GM12878 (cell line): ENCODE results near the gene FAM222B. TPM values are rescaled to one million over a fixed set of nuclear protein-coding genes. Genes with fewer than 3 reads are reported as not detected.

ENCODE experiments used
- ATAC-seq: fragments of 200-7000 bp; cut with Tn5 transposase; 3 replicates; pipeline ENCODE4 v1.9.1; 2020; ENCODE audit warnings: mild to moderate bottlenecking, moderate library complexity
- BruUV-seq: library from RNA; stranded (reverse); fragments of 400-500 nt; replicated peaks from 2 replicates; lab custom pipeline; 2021; lab: Mats Ljungman, UMichigan
- CTCF ChIA-PET: fragments of 300-600 bp; sonication (Branson Sonifier 250); formaldehyde crosslinking; extraction: SDS; loops from one replicate; lab custom pipeline; 2021; ENCODE audit warnings: inconsistent platforms; lab: Yijun Ruan, JAX
- POLR2A ChIA-PET: fragments of 350-600 bp; formaldehyde crosslinking; extraction: SDS; loops from one replicate; lab custom pipeline; 2021; ENCODE audit warnings: inconsistent platforms; lab: Charles Lee
- RAD21 ChIA-PET: fragments of 300-600 bp; sonication (Branson Sonifier 250); formaldehyde crosslinking; loops from one replicate; lab custom pipeline; 2023; ENCODE audit warnings: antibody characterized with exemption; ENCODE audit not compliant: unreplicated experiment; lab: Charles Lee
- SMC1A ChIA-PET: fragments of 300-600 bp; sonication (Branson Sonifier 250); formaldehyde crosslinking; loops from one replicate; lab custom pipeline; 2023; ENCODE audit not compliant: unreplicated experiment, uncharacterized antibody; lab: Charles Lee
- DNase-seq: peaks from one replicate; pipeline ENCODE4 v3.0.0-alpha.2; 2011; ENCODE audit warnings: low read depth, low spot score
- FAIRE-seq: peaks from 3 replicates; lab custom pipeline; 2011; peaks lifted over from hg19 to GRCh38; lab: Jason Lieb, UNC
- H2AFZ ChIP-seq: 2 replicates; pipeline ENCODE4 v1.6.0; 2011; ENCODE audit warnings: low read depth, low read length, control low read depth; ENCODE audit not compliant: control insufficient read depth
- H3K27ac ChIP-seq: 2 replicates; pipeline ENCODE4 v1.5.1; 2011; ENCODE audit warnings: control low read depth; ENCODE audit not compliant: control insufficient read depth, insufficient read depth
- H3K27me3 ChIP-seq, 2 experiments: replicated peaks in 1 of 2; 2 replicates each; pipeline versions ENCODE4 v1.6.0 to v1.6.1; 2011; ENCODE audit warnings: low read length in 1 of 2; ENCODE audit not compliant: control insufficient read depth in 2 of 2, insufficient read depth in 2 of 2
- H3K36me3 ChIP-seq, 2 experiments: 2 replicates each; pipeline ENCODE4 v1.5.1; 2011; ENCODE audit warnings: low read length in 1 of 2; ENCODE audit not compliant: control insufficient read depth in 2 of 2, insufficient read depth in 2 of 2
- H3K4me1 ChIP-seq: 2 replicates; pipeline ENCODE4 v1.6.1; 2011; ENCODE audit warnings: mild to moderate bottlenecking, low read length, moderate library complexity, mixed read lengths; ENCODE audit not compliant: control insufficient read depth, insufficient read depth
- H3K4me2 ChIP-seq: 2 replicates; pipeline ENCODE4 v1.6.0; 2011; ENCODE audit warnings: control low read depth; ENCODE audit not compliant: control insufficient read depth, insufficient read depth
- H3K4me3 ChIP-seq: fragments of 200-600 bp; sonication (generic); 2 replicates; pipeline ENCODE4 v1.5.1; 2016
- H3K79me2 ChIP-seq: 2 replicates; pipeline ENCODE4 v1.6.0; 2011; ENCODE audit warnings: low read length; ENCODE audit not compliant: control insufficient read depth, insufficient read depth
- H3K9ac ChIP-seq: 2 replicates; pipeline ENCODE4 v1.8.0; 2011; ENCODE audit warnings: low read length, control low read depth, mixed read lengths; ENCODE audit not compliant: control insufficient read depth, insufficient read depth
- H3K9me3 ChIP-seq: replicated peaks from 3 replicates; pipeline ENCODE4 v1.5.1; 2011; ENCODE audit warnings: mild to moderate bottlenecking, low read length; ENCODE audit not compliant: control insufficient read depth, insufficient read depth
- H4K20me1 ChIP-seq: 2 replicates; pipeline ENCODE4 v1.6.0; 2011; ENCODE audit not compliant: control insufficient read depth, insufficient read depth
- BMI1 ChIP-seq: fragments of 450-650 bp; IDR thresholded peaks from 2 replicates; pipeline ENCODE4 v1.6.1; 2016; ENCODE audit warnings: mild to moderate bottlenecking, moderate library complexity, borderline replicate concordance
- CBFB ChIP-seq: IDR thresholded peaks from 2 replicates; pipeline ENCODE4 v1.6.1; 2016; ENCODE audit warnings: antibody characterized with exemption, low read depth
- CHD1 ChIP-seq: IDR thresholded peaks from 2 replicates; pipeline ENCODE4 v1.6.1; 2012; ENCODE audit warnings: low read depth, low read length, improper control_type of control experiment
- EED ChIP-seq: sonication (generic); IDR thresholded peaks from 2 replicates; pipeline ENCODE4 v1.6.1; 2016; ENCODE audit warnings: antibody characterized with exemption, low read depth
- EGR1 ChIP-seq, 2 experiments: IDR thresholded peaks; 1 replicate in 1 of 2; 2 replicates in 1 of 2; pipeline ENCODE4 v1.6.1; 2011 to 2012; ENCODE audit warnings: low read depth in 2 of 2, low read length in 2 of 2, borderline replicate concordance in 1 of 2, mild to moderate bottlenecking in 1 of 2, moderate library complexity in 1 of 2
- MYC ChIP-seq: IDR thresholded peaks from 2 replicates; pipeline ENCODE4 v1.6.1; 2011; ENCODE audit warnings: mild to moderate bottlenecking, low read length, moderate library complexity, inconsistent platforms; ENCODE audit not compliant: insufficient read depth, insufficient replicate concordance, insufficient read length, severe bottlenecking
- PKNOX1 ChIP-seq: fragments of 450-650 bp; IDR thresholded peaks from 2 replicates; pipeline ENCODE4 v1.6.1; 2016; ENCODE audit warnings: mild to moderate bottlenecking
- POU2F2 ChIP-seq: IDR thresholded peaks from 3 replicates; pipeline ENCODE4 v1.6.1; 2011; ENCODE audit warnings: low read depth, mild to moderate bottlenecking, low read length, borderline replicate concordance
- RELA ChIP-seq: fragments of 450-650 bp; IDR thresholded peaks from 2 replicates; pipeline ENCODE4 v1.8.0; 2014; ENCODE audit warnings: borderline replicate concordance; ENCODE audit not compliant: partially characterized antibody
- RFX5 ChIP-seq: IDR thresholded peaks from 2 replicates; pipeline ENCODE4 v1.6.1; 2011; ENCODE audit warnings: low read depth, low read length, improper control_type of control experiment
- ZNF24 ChIP-seq: fragments of 450-650 bp; IDR thresholded peaks from 2 replicates; pipeline ENCODE4 v1.6.1; 2017; ENCODE audit warnings: antibody characterized with exemption, mild to moderate bottlenecking
- WGBS: methylation state at CpG from one replicate; pipeline ENCODE4 v1.1.6; 2016; ENCODE audit warnings: low lambda C conversion rate; ENCODE audit not compliant: insufficient replicate concordance, insufficient coverage; ENCODE audit errors: missing lambda C conversion rate; 5-methylcytosine and 5-hydroxymethylcytosine counted together
- in situ Hi-C: fragments of 300-500 bp; cut with MboI; formaldehyde crosslinking; loops from 9 replicates; pipeline ENCODE4 v1.14.3; 2018; ENCODE audit warnings: mixed read lengths
- intact Hi-C: fragments of 100-400 bp; cut with micrococcal nuclease; formaldehyde crosslinking; loops from one replicate; pipeline ENCODE4 v1.14.2; 2022; ENCODE audit not compliant: unreplicated experiment
- polyA plus RNA-seq, 11 experiments: library from polyadenylated mRNA; depleted of rRNA in 4 of 11; unstranded in 6 of 11; stranded (reverse) in 5 of 11; fragments of >200 nt; fragmentation: Nextera tagmentation in 4 of 11; fragmentation: Illumina TruSeq in 1 of 11; extraction: Ambion mirVana in 4 of 11; extraction: Trizol in 1 of 11; gene quantifications; 1 replicate in 1 of 11; 2 replicates in 10 of 11; pipeline versions ENCODE4 v1.2.1 to v1.2.3, GENCODE V29; 2011 to 2016; ENCODE audit warnings: inconsistent platforms in 2 of 11, missing spikeins in 2 of 11, low read depth in 1 of 11
- total RNA-seq, 4 experiments: library from RNA; depleted of rRNA in 3 of 4; stranded (reverse); fragments of >200 nt in 3 of 4; fragmentation: Illumina TruSeq in 1 of 4; extraction: Trizol in 1 of 4; gene quantifications; 2 replicates each; pipeline versions ENCODE4 v1.2.1 to v1.2.3, GENCODE V29; 2013 to 2021
- TF ChIP-seq, protein P1 (sequence below): fragments of 150-350 bp; IDR thresholded peaks from 2 replicates; pipeline ENCODE4 v1.6.1; 2014; ENCODE audit warnings: mild to moderate bottlenecking, low read depth, low read length
- TF ChIP-seq, protein P2 (sequence below): fragments of 450-650 bp; IDR thresholded peaks from 2 replicates; pipeline ENCODE4 v1.6.1; 2017; ENCODE audit warnings: mild to moderate bottlenecking, moderate library complexity
- TF ChIP-seq, protein P3 (sequence below): IDR thresholded peaks from 2 replicates; pipeline ENCODE4 v1.6.1; 2011; ENCODE audit warnings: low read depth, low read length, improper control_type of control experiment, borderline replicate concordance

Gene FAM222B
- total and polyA plus RNA-seq, 10 of the 15 experiments (the other 5 are each of a cell fraction or from before 2014, with no cell fraction given) = 2.8 to 18.3 (median 6.4) TPM

GRCh38 chr17:28857905-28858800 is 15.6 kb upstream of the FAM222B start:
- 72% methylated on average over 3 of the region's 3 CpGs for WGBS
- RAD21 ChIA-PET = interaction anchor here (0.6 to 1.5 kb wide), 4 partner anchors 9 to 95 kb away, joined by 3 to 4 read pairs (median 3); no protein-coding TSS in a partner anchor
- intact Hi-C loops = no loop called here
- 0 out of 2 replicates have a peak overlapping the region, but pooled peaks have one; percentile 2 for H3K4me2 ChIP-seq
- no peaks in the 10 kb centered on the region for H3K9me3 ChIP-seq
- H3K27ac ChIP-seq = no peak overlapping the region; the same call in 1 of the 2 replicates
- TSS peak; percentile 44 for BruUV-seq
- peak; percentile 12; the same call in 2 of the 3 replicates for ATAC-seq
- peaks cover 14% of the 10 kb centered on the region for H3K4me1 ChIP-seq
- H3K27me3 ChIP-seq = no peaks in the 10 kb centered on the region
- no peak for DNase-seq
- no peak for FAIRE-seq
- in situ Hi-C loops = no loop called here
- SMC1A ChIA-PET = interaction anchor here (1.7 kb wide), 1 partner anchor 94 kb away, joined by 5 read pairs; no protein-coding TSS in a partner anchor
- no peaks in the 10 kb centered on the region for H4K20me1 ChIP-seq
- POLR2A ChIA-PET = interaction anchor here (1.0 to 1.5 kb wide), 6 partner anchors 13 to 38 kb away, joined by 3 to 15 read pairs (median 4); partner anchors contain the start of gene FAM222B
- H3K9ac ChIP-seq = no peak overlapping the region
- H3K36me3 ChIP-seq = peaks cover 10 to 16% of the 10 kb centered on the region in 2 experiments; a peak in 3 of 4 replicates
- H3K4me3 ChIP-seq = no peak overlapping the region
- peaks cover 14% of the 10 kb centered on the region for H3K79me2 ChIP-seq
- CTCF ChIA-PET = interaction anchor here (1.0 to 2.1 kb wide), 2 partner anchors 8 to 95 kb away, joined by 4 to 5 read pairs; no protein-coding TSS in a partner anchor
- H2AFZ ChIP-seq = no peak overlapping the region
- no peak for TF ChIP-seq CBFB
- TF ChIP-seq RFX5 = no peak
- peak; percentile 75 for TF ChIP-seq EED
- TF ChIP-seq, protein P1, sequence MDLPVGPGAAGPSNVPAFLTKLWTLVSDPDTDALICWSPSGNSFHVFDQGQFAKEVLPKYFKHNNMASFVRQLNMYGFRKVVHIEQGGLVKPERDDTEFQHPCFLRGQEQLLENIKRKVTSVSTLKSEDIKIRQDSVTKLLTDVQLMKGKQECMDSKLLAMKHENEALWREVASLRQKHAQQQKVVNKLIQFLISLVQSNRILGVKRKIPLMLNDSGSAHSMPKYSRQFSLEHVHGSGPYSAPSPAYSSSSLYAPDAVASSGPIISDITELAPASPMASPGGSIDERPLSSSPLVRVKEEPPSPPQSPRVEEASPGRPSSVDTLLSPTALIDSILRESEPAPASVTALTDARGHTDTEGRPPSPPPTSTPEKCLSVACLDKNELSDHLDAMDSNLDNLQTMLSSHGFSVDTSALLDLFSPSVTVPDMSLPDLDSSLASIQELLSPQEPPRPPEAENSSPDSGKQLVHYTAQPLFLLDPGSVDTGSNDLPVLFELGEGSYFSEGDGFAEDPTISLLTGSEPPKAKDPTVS = no peak
- no peak for TF ChIP-seq CHD1
- TF ChIP-seq, protein P2, sequence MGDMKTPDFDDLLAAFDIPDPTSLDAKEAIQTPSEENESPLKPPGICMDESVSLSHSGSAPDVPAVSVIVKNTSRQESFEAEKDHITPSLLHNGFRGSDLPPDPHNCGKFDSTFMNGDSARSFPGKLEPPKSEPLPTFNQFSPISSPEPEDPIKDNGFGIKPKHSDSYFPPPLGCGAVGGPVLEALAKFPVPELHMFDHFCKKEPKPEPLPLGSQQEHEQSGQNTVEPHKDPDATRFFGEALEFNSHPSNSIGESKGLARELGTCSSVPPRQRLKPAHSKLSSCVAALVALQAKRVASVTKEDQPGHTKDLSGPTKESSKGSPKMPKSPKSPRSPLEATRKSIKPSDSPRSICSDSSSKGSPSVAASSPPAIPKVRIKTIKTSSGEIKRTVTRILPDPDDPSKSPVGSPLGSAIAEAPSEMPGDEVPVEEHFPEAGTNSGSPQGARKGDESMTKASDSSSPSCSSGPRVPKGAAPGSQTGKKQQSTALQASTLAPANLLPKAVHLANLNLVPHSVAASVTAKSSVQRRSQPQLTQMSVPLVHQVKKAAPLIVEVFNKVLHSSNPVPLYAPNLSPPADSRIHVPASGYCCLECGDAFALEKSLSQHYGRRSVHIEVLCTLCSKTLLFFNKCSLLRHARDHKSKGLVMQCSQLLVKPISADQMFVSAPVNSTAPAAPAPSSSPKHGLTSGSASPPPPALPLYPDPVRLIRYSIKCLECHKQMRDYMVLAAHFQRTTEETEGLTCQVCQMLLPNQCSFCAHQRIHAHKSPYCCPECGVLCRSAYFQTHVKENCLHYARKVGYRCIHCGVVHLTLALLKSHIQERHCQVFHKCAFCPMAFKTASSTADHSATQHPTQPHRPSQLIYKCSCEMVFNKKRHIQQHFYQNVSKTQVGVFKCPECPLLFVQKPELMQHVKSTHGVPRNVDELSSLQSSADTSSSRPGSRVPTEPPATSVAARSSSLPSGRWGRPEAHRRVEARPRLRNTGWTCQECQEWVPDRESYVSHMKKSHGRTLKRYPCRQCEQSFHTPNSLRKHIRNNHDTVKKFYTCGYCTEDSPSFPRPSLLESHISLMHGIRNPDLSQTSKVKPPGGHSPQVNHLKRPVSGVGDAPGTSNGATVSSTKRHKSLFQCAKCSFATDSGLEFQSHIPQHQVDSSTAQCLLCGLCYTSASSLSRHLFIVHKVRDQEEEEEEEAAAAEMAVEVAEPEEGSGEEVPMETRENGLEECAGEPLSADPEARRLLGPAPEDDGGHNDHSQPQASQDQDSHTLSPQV = no peak
- no peak for TF ChIP-seq BMI1
- no peak for TF ChIP-seq ZNF24
- TF ChIP-seq RELA = peak; percentile 83
- TF ChIP-seq, protein P3, sequence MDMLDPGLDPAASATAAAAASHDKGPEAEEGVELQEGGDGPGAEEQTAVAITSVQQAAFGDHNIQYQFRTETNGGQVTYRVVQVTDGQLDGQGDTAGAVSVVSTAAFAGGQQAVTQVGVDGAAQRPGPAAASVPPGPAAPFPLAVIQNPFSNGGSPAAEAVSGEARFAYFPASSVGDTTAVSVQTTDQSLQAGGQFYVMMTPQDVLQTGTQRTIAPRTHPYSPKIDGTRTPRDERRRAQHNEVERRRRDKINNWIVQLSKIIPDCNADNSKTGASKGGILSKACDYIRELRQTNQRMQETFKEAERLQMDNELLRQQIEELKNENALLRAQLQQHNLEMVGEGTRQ = no peak
- no peak for TF ChIP-seq POU2F2
- 0 out of 2 replicates have a peak, but pooled peaks have one; percentile 8 for TF ChIP-seq PKNOX1
- TF ChIP-seq EGR1 (IDR thresholded peaks at IDR 0.05; ENCODE audit: borderline replicate concordance in 1 of 2, low read depth in 2 of 2, low read length in 2 of 2) = no peak
- TF ChIP-seq MYC = no peak
